Spleen (tissue), 7 donors: ENCODE measurements around the gene CNN2.

Source experiments
- CTCF ChIP-seq, 11 experiments: fragments of 200-600 bp in 7 of 11; fragments of 450-650 bp in 4 of 11; sonication (generic) in 4 of 11; IDR thresholded peaks in 8 of 11; conservative IDR thresholded peaks in 3 of 11; 1 replicate in 7 of 11; 2 replicates in 4 of 11; pipeline versions ENCODE4 v1.4.0 to v1.8.0; 2016 to 2021; ENCODE audit warnings: antibody characterized with exemption in 11 of 11, inconsistent platforms in 4 of 11, mild to moderate bottlenecking in 1 of 11
- POLR2AphosphoS5 ChIP-seq, 3 donors: sonication (generic); formaldehyde crosslinking; IDR thresholded peaks; one replicate each; pipeline ENCODE4 v1.5.1; 2017; ENCODE audit warnings: antibody characterized with exemption in 3 of 3
- donor health status: DM: no; HTN: no; CAD: no; lungs with moderate emphysema.
- donor health status: DM: no; HTN: no; CAD: no.
- donor health status: DM: no; HTN: no; CAD: no.

DNA sequence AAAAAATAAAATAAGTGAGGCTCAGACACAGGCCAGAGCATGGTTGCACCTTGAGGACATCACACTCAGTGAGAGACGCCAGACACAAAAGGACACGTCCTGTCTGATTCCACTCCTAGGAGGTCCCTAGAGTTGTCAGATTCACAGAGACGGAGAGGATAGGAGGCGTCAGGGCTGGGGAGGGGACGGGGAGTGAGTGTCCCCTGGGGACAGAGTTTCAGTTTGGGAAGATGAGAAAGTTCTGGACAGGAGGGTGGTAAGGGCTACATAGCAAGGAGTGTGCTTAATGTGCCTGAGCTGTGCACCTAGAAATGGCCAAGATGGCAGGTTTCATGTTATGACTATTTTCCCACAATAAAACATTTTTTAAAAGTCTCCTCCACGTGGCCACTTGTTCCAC lies 28.3 kb upstream of the CNN2 start:
- TF ChIP-seq CTCF (IDR thresholded peaks at IDR 0.05 in 8 of 11, conservative IDR thresholded peaks at IDR 0.05 in 3 of 11) (no peak), POLR2AphosphoS5 (IDR thresholded peaks at IDR 0.05) (no peak)
